GM13976 (cell line): ENCODE results near the gene F7.

Experiments used
- DNase-seq: peaks from one replicate; pipeline ENCODE4 v3.0.0; 2012; ENCODE audit warnings: low spot score
- in situ Hi-C: fragments of 300-500 bp; cut with MboI; formaldehyde crosslinking; loops from one replicate; pipeline ENCODE4 v1.12.0; 2022; ENCODE audit warnings: low sequenced_read_pairs, mixed read lengths, inconsistent platforms; ENCODE audit not compliant: unreplicated experiment
- TF ChIP-seq, protein P1 (sequence below): IDR thresholded peaks from 2 replicates; pipeline ENCODE4 v1.5.1; 2012; ENCODE audit warnings: borderline replicate concordance, mild to moderate bottlenecking; ENCODE audit not compliant: insufficient read depth; ENCODE audit errors: extremely low read depth, missing control alignments, control extremely low read depth

F7 gene

DNA sequence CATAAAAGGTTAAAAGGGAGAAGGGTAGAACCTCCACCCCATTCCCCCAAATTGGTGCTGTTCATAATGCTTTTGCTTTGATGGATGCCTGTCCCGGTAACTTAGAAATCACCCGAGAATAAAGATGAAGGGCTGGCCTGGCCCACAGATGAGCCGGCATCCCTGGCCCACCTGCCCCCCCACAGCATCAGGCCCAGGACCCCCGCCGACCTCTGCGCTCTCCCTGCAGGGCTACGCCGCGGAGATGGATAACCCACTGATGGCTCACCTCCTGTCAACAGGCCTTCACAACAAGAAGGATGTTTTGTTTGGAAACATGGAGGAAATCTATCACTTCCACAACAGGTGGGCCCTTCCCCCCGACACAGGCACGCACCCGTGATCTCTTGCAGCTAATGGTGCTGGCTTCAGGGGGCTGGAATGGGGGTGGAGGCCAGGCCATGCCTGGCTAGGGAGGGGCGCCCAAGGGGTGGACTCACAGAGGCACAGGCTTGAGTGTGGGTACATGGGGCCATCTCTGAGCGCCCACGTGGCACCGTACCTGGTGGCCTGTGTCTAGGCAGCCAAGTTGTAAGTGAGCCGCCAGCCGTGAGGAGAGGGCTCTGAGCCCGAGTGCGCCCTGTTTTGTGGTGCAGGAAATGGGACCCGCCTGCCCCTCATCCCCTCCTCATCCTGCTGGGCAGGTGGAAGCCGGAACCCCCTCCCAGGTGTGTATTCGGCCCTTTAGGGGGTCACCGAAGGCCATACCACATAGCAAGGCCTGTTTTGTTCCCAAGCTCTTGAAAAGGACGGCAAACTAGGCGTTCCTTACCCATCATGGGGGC is 23.2 kb upstream of the F7 start:
- TF ChIP-seq, protein P1, sequence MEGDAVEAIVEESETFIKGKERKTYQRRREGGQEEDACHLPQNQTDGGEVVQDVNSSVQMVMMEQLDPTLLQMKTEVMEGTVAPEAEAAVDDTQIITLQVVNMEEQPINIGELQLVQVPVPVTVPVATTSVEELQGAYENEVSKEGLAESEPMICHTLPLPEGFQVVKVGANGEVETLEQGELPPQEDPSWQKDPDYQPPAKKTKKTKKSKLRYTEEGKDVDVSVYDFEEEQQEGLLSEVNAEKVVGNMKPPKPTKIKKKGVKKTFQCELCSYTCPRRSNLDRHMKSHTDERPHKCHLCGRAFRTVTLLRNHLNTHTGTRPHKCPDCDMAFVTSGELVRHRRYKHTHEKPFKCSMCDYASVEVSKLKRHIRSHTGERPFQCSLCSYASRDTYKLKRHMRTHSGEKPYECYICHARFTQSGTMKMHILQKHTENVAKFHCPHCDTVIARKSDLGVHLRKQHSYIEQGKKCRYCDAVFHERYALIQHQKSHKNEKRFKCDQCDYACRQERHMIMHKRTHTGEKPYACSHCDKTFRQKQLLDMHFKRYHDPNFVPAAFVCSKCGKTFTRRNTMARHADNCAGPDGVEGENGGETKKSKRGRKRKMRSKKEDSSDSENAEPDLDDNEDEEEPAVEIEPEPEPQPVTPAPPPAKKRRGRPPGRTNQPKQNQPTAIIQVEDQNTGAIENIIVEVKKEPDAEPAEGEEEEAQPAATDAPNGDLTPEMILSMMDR, result no peak
- in situ Hi-C loops, result no loop called here
- DNase-seq, result no peak

DNA sequence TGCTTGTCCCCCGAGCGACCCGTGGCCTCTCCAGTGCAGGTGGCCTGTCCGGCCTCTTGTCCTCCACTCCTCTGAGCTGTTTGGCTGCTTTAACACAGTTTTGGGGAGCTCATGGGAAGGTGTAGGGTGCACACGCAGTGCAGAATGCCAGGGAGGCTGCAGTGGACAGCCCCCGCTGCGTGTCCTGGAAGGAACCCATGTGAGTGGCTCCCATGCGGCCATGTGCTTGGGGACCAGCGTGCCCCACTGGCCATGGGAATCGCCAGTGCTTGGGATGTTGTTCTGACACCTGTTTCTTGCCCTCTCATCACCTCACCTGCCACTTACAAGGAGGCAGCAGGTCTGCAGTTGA is 22.6 kb upstream of the F7 start:
- TF ChIP-seq, protein P1, result no peak
- in situ Hi-C loops, result no loop called here
- DNase-seq, result no peak

DNA sequence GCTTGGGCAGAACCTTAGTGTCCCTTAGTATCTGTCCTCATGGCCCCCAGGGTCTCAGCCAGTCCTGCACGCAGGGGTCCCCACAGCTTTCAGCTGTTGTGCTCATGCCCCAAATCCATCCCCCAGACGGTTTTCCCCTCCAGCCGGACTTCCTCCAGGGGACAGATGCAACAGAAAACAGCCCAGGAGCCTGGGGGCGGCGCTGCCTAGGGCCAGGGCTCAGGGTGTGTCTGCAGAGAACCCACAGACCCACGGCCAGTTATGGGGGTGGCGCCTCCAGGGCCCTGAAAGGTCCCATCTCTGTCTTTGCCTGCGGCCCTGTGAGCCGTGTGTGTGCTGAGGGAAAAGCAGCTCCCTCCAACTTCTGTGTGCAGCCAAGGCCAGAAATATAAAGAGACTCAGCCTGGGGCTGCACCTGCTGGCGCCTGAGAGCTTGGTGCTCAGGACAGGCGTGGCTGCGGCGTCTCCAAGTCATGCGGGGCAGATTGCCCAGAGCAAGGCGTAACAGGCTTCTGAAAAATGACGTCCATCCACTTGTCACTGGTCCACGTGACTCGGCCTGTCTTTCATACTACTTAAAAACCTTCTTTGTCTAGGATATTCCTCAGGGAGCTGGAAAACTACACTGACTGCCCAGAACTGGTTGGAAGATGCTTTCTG is 22.1 kb upstream of the F7 start:
- in situ Hi-C loops, result no loop called here
- no peak for DNase-seq
- TF ChIP-seq, protein P1, result no peak

DNA sequence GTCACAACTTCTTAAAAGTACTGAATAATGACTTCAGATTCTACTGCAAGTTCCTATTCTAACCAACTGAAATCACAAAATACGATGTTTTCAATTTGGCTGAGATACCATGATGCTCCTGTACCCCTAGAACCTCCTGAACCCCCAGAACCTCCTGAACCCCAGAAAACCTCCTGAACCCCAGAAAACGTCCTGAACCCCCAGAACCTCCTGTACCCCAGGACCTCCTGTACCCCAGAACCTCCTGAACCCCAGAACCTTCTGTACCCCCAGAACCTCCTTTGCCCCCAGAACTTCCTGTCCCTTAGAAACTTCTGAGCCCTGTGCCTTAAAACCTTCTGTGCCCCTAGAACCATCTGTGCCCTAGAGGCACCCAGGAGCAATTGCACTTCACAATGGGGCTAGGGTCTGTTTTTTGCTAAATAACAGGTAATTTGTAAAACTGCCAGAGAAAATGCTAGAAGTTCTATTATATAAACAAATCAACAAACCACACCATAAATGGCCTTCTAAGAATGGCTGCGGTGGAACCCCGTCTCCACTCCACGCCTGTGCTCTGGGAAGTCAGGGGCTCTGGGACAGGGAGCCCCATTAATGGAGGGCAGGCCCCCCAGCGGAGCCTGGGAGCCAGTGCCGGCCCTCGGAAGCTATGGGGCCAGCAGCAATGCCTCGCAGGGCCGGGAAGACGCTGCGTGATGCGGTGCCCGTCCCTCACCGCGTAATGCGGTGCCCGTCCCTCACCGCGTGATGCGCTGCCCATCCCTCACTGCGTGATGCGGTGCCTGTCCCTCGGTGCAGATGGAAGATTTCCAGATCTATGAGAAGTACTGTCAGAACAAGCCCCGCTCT is 21.3 kb upstream of the F7 start:
- TF ChIP-seq, protein P1, result no peak
- no peak for DNase-seq
- in situ Hi-C loops, result no loop called here

DNA sequence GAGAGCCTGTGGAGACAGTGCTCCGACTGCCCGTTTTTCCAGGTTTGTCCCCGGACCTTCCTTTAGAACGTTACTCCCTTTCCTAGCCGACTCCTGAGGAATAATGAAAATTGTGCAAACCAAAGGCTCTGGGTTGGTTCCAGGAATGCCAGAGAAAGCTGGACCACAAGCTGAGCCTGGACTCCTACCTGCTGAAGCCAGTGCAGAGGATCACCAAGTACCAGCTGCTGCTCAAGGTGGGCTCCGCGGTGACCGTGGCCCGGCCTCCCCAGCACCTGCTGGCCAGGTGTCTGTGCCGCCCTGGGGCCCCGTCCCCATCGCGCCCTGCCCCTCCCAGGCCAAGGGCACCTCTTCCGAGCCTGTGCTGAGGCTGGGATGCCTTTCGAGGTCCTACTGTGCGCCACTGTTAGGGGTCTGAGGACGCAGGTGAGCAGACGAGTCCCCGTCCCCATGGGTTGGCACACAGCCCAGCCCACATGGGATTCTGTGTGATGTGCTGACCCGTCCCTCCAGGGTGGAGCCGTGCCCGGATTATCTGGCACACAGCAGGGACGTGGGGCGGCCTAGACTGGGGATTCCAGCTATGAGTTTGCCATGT is 20.5 kb upstream of the F7 start:
- TF ChIP-seq, protein P1, result no peak
- in situ Hi-C loops, result no loop called here
- DNase-seq, result no peak
